Neural cell (in vitro differentiated cells): ENCODE data around the gene CLEC19A.

ENCODE experiments used
- RAD21 ChIP-seq: fragments of 450-650 bp; conservative IDR thresholded peaks from 2 replicates; pipeline ENCODE4 v1.6.1; 2014; ENCODE audit warnings: antibody characterized with exemption, mild to moderate bottlenecking, moderate library complexity
- TF ChIP-seq, protein P1 (sequence below): fragments of 450-650 bp; IDR thresholded peaks from 2 replicates; pipeline ENCODE4 v1.5.1; 2014; ENCODE audit warnings: antibody characterized with exemption, mild to moderate bottlenecking, moderate library complexity; ENCODE audit not compliant: poor library complexity, severe bottlenecking
- TF ChIP-seq, protein P2 (sequence below): IDR thresholded peaks from 2 replicates; pipeline ENCODE4 v1.6.1; 2012; ENCODE audit warnings: borderline replicate concordance

DNA sequence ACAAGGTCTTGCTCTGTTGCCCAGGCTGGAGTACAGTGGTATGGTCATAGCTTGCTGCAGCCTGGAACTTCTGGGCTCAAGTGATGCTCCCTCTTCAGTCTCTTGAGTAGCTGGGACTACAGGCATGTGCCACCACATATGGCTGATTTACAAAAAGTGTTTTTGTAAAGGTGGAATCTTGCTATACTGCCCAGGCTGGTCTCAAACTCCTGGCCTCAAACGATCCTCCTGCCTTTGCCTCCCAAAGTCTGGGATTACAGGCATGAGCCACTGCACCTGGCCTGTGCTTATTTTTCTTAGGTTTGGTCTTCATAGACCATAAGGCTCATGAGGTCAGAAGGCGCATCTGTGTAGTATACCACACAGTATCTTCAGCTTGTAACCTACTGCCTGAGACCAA lies 5.3 kb downstream of the CLEC19A start:
- TF ChIP-seq, protein P1, sequence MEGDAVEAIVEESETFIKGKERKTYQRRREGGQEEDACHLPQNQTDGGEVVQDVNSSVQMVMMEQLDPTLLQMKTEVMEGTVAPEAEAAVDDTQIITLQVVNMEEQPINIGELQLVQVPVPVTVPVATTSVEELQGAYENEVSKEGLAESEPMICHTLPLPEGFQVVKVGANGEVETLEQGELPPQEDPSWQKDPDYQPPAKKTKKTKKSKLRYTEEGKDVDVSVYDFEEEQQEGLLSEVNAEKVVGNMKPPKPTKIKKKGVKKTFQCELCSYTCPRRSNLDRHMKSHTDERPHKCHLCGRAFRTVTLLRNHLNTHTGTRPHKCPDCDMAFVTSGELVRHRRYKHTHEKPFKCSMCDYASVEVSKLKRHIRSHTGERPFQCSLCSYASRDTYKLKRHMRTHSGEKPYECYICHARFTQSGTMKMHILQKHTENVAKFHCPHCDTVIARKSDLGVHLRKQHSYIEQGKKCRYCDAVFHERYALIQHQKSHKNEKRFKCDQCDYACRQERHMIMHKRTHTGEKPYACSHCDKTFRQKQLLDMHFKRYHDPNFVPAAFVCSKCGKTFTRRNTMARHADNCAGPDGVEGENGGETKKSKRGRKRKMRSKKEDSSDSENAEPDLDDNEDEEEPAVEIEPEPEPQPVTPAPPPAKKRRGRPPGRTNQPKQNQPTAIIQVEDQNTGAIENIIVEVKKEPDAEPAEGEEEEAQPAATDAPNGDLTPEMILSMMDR = no peak
- TF ChIP-seq RAD21 = no peak
- TF ChIP-seq, protein P2, sequence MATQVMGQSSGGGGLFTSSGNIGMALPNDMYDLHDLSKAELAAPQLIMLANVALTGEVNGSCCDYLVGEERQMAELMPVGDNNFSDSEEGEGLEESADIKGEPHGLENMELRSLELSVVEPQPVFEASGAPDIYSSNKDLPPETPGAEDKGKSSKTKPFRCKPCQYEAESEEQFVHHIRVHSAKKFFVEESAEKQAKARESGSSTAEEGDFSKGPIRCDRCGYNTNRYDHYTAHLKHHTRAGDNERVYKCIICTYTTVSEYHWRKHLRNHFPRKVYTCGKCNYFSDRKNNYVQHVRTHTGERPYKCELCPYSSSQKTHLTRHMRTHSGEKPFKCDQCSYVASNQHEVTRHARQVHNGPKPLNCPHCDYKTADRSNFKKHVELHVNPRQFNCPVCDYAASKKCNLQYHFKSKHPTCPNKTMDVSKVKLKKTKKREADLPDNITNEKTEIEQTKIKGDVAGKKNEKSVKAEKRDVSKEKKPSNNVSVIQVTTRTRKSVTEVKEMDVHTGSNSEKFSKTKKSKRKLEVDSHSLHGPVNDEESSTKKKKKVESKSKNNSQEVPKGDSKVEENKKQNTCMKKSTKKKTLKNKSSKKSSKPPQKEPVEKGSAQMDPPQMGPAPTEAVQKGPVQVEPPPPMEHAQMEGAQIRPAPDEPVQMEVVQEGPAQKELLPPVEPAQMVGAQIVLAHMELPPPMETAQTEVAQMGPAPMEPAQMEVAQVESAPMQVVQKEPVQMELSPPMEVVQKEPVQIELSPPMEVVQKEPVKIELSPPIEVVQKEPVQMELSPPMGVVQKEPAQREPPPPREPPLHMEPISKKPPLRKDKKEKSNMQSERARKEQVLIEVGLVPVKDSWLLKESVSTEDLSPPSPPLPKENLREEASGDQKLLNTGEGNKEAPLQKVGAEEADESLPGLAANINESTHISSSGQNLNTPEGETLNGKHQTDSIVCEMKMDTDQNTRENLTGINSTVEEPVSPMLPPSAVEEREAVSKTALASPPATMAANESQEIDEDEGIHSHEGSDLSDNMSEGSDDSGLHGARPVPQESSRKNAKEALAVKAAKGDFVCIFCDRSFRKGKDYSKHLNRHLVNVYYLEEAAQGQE = no peak
